SK-N-SH (cell line): Measurements from ENCODE around the gene PLEKHM3. TPM values are rescaled to one million over a fixed set of nuclear protein-coding genes. Genes with fewer than 3 reads are reported as not detected.

ENCODE experiments used
- CTCF ChIA-PET: fragments of 300-600, 350-600 bp; formaldehyde crosslinking; extraction: SDS; loops from one replicate; lab custom pipeline; 2021; lab: Yijun Ruan, JAX
- POLR2A ChIA-PET: fragments of 350-600 bp; sonication (Branson Sonifier 250); formaldehyde crosslinking; extraction: SDS; loops from one replicate; lab custom pipeline; 2020; ENCODE audit warnings: antibody characterized with exemption, inconsistent platforms; lab: Yijun Ruan, JAX
- DNase-seq: peaks from one replicate; pipeline ENCODE4 v3.0.0; 2012
- H2AFZ ChIP-seq: fragments of 200-600 bp; sonication (generic); 2 replicates; pipeline ENCODE4 v1.8.1; 2016; ENCODE audit warnings: antibody characterized with exemption, mild to moderate bottlenecking, low read depth
- H3F3A ChIP-seq: fragments of 200-600 bp; sonication (generic); replicated peaks from 2 replicates; pipeline ENCODE3; 2016; ENCODE audit warnings: antibody characterized with exemption, mild to moderate bottlenecking; ENCODE audit not compliant: insufficient read depth
- H3K27ac ChIP-seq, 2 experiments: fragments of 200-500 bp in 1 of 2; fragments of 200-600 bp in 1 of 2; sonication (Bioruptor generic) in 1 of 2; sonication (generic), shearing (Covaris generic) in 1 of 2; 2 replicates each; pipeline versions ENCODE4 v1.5.1 to v1.6.1; 2014 to 2016; ENCODE audit warnings: low read depth in 2 of 2, inconsistent platforms in 1 of 2, low read length in 1 of 2, mild to moderate bottlenecking in 1 of 2, mixed read lengths in 1 of 2
- H3K27me3 ChIP-seq: fragments of 200-600 bp; sonication (generic), shearing (Covaris generic); 2 replicates; pipeline ENCODE4 v1.6.1; 2016; ENCODE audit warnings: mixed run types; ENCODE audit not compliant: insufficient read depth
- H3K36me3 ChIP-seq, 2 experiments: fragments of 200-500 bp in 1 of 2; fragments of 200-600 bp in 1 of 2; sonication (Bioruptor generic) in 1 of 2; sonication (generic) in 1 of 2; replicated peaks in 1 of 2; 2 replicates each; pipeline versions ENCODE3 to v1.5.1; 2014 to 2016; ENCODE audit warnings: low read length in 1 of 2, mild to moderate bottlenecking in 1 of 2; ENCODE audit not compliant: insufficient read depth in 2 of 2, control insufficient read depth in 1 of 2
- H3K4me1 ChIP-seq, 2 experiments: fragments of 200-500 bp in 1 of 2; fragments of 200-600 bp in 1 of 2; sonication (Bioruptor generic) in 1 of 2; sonication (generic), shearing (Covaris generic) in 1 of 2; 2 replicates each; pipeline versions ENCODE4 v1.5.1 to v1.6.1; 2014 to 2016; ENCODE audit warnings: low read depth in 1 of 2, low read length in 1 of 2, mixed run types in 1 of 2; ENCODE audit not compliant: insufficient read depth in 2 of 2, control insufficient read depth in 1 of 2
- H3K4me2 ChIP-seq: fragments of 200-600 bp; sonication (generic), shearing (Covaris generic); 2 replicates; pipeline ENCODE4 v1.6.1; 2017; ENCODE audit warnings: mixed run types
- H3K4me3 ChIP-seq, 2 experiments: fragments of 200-500 bp in 1 of 2; fragments of 200-600 bp in 1 of 2; sonication (Bioruptor generic) in 1 of 2; sonication (generic), shearing (Covaris generic) in 1 of 2; 2 replicates each; pipeline versions ENCODE4 v1.5.1 to v1.8.1; 2014 to 2016; ENCODE audit warnings: low read depth in 2 of 2, inconsistent platforms in 1 of 2, low read length in 1 of 2, mild to moderate bottlenecking in 1 of 2, mixed read lengths in 1 of 2, moderate library complexity in 1 of 2
- H3K79me2 ChIP-seq: fragments of 200-600 bp; sonication (generic); 2 replicates; pipeline ENCODE4 v1.8.1; 2017; ENCODE audit warnings: mild to moderate bottlenecking; ENCODE audit not compliant: insufficient read depth
- H3K9ac ChIP-seq: fragments of 200-600 bp; sonication (generic); 2 replicates; pipeline ENCODE4 v1.6.1; 2017; ENCODE audit warnings: mixed run types
- H3K9me2 ChIP-seq: fragments of 200-600 bp; sonication (generic); 2 replicates; pipeline ENCODE4 v1.6.1; 2017; ENCODE audit warnings: mixed run types
- H3K9me3 ChIP-seq: fragments of 200-600 bp; sonication (generic); 2 replicates; pipeline ENCODE4 v1.6.1; 2017; ENCODE audit warnings: mixed run types, mild to moderate bottlenecking, moderate library complexity
- H4K20me1 ChIP-seq: fragments of 200-600 bp; sonication (generic); 2 replicates; pipeline ENCODE4 v1.6.1; 2017; ENCODE audit warnings: mild to moderate bottlenecking, mixed run types; ENCODE audit not compliant: insufficient read depth
- CTCF ChIP-seq: fragments of 200-600 bp; sonication (generic); IDR thresholded peaks from 2 replicates; pipeline ENCODE4 v1.6.1; 2017; ENCODE audit warnings: antibody characterized with exemption, mild to moderate bottlenecking, moderate library complexity
- ELF1 ChIP-seq: IDR thresholded peaks from 2 replicates; pipeline ENCODE4 v1.4.0; 2012
- EP300 ChIP-seq, 2 experiments: IDR thresholded peaks; 2 replicates each; pipeline versions ENCODE4 v1.4.0 to v1.6.1; 2012; ENCODE audit warnings: borderline replicate concordance in 1 of 2, low read depth in 1 of 2, low read length in 1 of 2
- FOSL2 ChIP-seq: IDR thresholded peaks from 2 replicates; pipeline ENCODE4 v1.4.0; 2012; ENCODE audit warnings: low read depth, mild to moderate bottlenecking, moderate library complexity, borderline replicate concordance
- FOXM1 ChIP-seq: IDR thresholded peaks from 2 replicates; pipeline ENCODE4 v1.4.0; 2012; ENCODE audit warnings: low read depth, mild to moderate bottlenecking
- JUND ChIP-seq: IDR thresholded peaks from 2 replicates; pipeline ENCODE4 v1.4.0; 2012
- MAX ChIP-seq: IDR thresholded peaks from 2 replicates; pipeline ENCODE4 v1.4.0; 2012; ENCODE audit warnings: low read depth
- NRF1 ChIP-seq: IDR thresholded peaks from 2 replicates; pipeline ENCODE4 v1.6.1; 2012; ENCODE audit warnings: low read depth, mild to moderate bottlenecking, low read length
- POLR2AphosphoS5 ChIP-seq: IDR thresholded peaks from 2 replicates; pipeline ENCODE4 v1.6.1; 2012; ENCODE audit warnings: low read depth, low read length
- RAD21 ChIP-seq: IDR thresholded peaks from 2 replicates; pipeline ENCODE4 v1.6.1; 2012; ENCODE audit warnings: mild to moderate bottlenecking, low read length
- RCOR1 ChIP-seq: fragments of 150-350 bp; IDR thresholded peaks from 2 replicates; pipeline ENCODE4 v1.6.1; 2017; ENCODE audit warnings: antibody characterized with exemption, low read length
- RFX5 ChIP-seq: IDR thresholded peaks from 2 replicates; pipeline ENCODE4 v1.6.1; 2012; ENCODE audit warnings: mild to moderate bottlenecking, improper control_type of control experiment, low read length
- RXRA ChIP-seq: IDR thresholded peaks from 2 replicates; pipeline ENCODE4 v1.4.0; 2012; ENCODE audit warnings: low read depth, mild to moderate bottlenecking, borderline replicate concordance
- SIN3A ChIP-seq: IDR thresholded peaks from 2 replicates; pipeline ENCODE4 v1.6.1; 2012; ENCODE audit warnings: low read depth, mild to moderate bottlenecking, low read length, moderate library complexity, borderline replicate concordance
- SMC3 ChIP-seq: IDR thresholded peaks from 2 replicates; pipeline ENCODE4 v1.6.1; 2012; ENCODE audit warnings: low read depth, low read length, improper control_type of control experiment
- USF2 ChIP-seq: fragments of 150-350 bp; IDR thresholded peaks from 2 replicates; pipeline ENCODE4 v1.6.1; 2017; ENCODE audit warnings: antibody characterized with exemption, low read length, low read depth, borderline replicate concordance
- YY1 ChIP-seq: IDR thresholded peaks from 2 replicates; pipeline ENCODE4 v1.4.0; 2012; ENCODE audit warnings: low read depth, mild to moderate bottlenecking
- ZBTB33 ChIP-seq: IDR thresholded peaks from 2 replicates; pipeline ENCODE4 v1.4.0; 2012; ENCODE audit warnings: low read depth, borderline replicate concordance
- polyA plus RNA-seq, 3 experiments: library from polyadenylated mRNA; depleted of rRNA; stranded (reverse); fragments of >200 nt; gene quantifications; 2 replicates each; pipeline ENCODE4 v1.2.3, GENCODE V29; 2012

The PLEKHM3 gene
- polyA plus RNA-seq, 1 of the 3 experiments (the other 2 are of a cell fraction), result 1.9 TPM

GRCh38 chr2:207881902-207882301 lies 143.4 kb downstream of the PLEKHM3 start:
- H2AFZ ChIP-seq, result no peak overlapping the region
- H3K36me3 ChIP-seq, result peaks cover 0 to 3% of the 10 kb centered on the region in 2 experiments
- peaks cover 4% of the 10 kb centered on the region for H3F3A ChIP-seq
- H3K27me3 ChIP-seq, result no peaks in the 10 kb centered on the region
- no peak for DNase-seq
- no peak overlapping the region for H3K4me2 ChIP-seq
- POLR2A ChIA-PET, result no interaction called here
- no peaks in the 10 kb centered on the region for H4K20me1 ChIP-seq
- TF ChIP-seq RXRA (no peak), NRF1 (no peak), USF2 (no peak), ZBTB33 (no peak), YY1 (no peak), SIN3A (no peak), POLR2AphosphoS5 (no peak), SMC3 (no peak), MAX (no peak), RAD21 (no peak), RFX5 (no peak), FOSL2 (no peak), RCOR1 (no peak), ELF1 (no peak), JUND (no peak), CTCF (no peak), EP300 (IDR thresholded peaks at IDR 0.05; ENCODE audit: borderline replicate concordance in 1 of 2, low read depth in 1 of 2, low read length in 1 of 2) (no peak), FOXM1 (no peak)
- TF ChIP-seq, all 33 proteins: peak for 0
- no peaks in the 10 kb centered on the region for H3K79me2 ChIP-seq
- H3K9me3 ChIP-seq, result no peaks in the 10 kb centered on the region
- H3K27ac ChIP-seq, result no peak overlapping the region; a peak in 1 of 4 replicates
- H3K4me1 ChIP-seq, result peaks cover 0 to 8% of the 10 kb centered on the region in 2 experiments; a peak in 3 of 4 replicates
- no peak overlapping the region for H3K4me3 ChIP-seq
- no peaks in the 10 kb centered on the region for H3K9me2 ChIP-seq
- CTCF ChIA-PET, result interaction anchor here (1.5 kb wide), 1 partner anchor 11 kb away, joined by 3 read pairs; no protein-coding TSS in a partner anchor
- no peak overlapping the region for H3K9ac ChIP-seq
